Measurements from ENCODE around the gene DNHD1.
A peak's percentile ranks its signal among the peaks of the same experiment; 100 is the strongest.

Gene DNHD1

GRCh38 chr11:6473451-6474412 is 23.3 kb upstream of the DNHD1 start, which contains the start of gene TRIM3:
TRIM3 (minus strand) TSS chr11:6473941; CDS start chr11:6465695, 8,246 bp downstream.
- Mint-ChIP-seq H3K27ac (peak within 1 kb of the TSS; percentile 83 to 85), H3K4me3 (peak within 1 kb of the TSS; percentile 87 to 90), H3K9me3 (no peaks in the 10 kb centered on the region), H3K27me3 (no peaks in the 10 kb centered on the region), H3K4me1 (peaks cover 22% of the 10 kb centered on the region)
- ATAC-seq (peak; percentile 72), DNase-seq (peak; percentile 38 to 45)

- DNase-seq (no peak), ATAC-seq (no peak)
- Mint-ChIP-seq H3K9me3 (no peaks in the 10 kb centered on the region), H3K4me3 (peak overlapping the region; percentile 79 to 84), H3K27ac (no peak overlapping the region), H3K27me3 (no peaks in the 10 kb centered on the region), H3K4me1 (peaks cover 29% of the 10 kb centered on the region)
These were observed 22.7 kb upstream of the DNHD1 start for GRCh38 chr11:6474413-6474792.

- Mint-ChIP-seq H3K27me3 (no peaks in the 10 kb centered on the region), H3K27ac (no peak overlapping the region), H3K4me3 (no peak overlapping the region), H3K4me1 (peaks cover 34% of the 10 kb centered on the region), H3K9me3 (no peaks in the 10 kb centered on the region)
- no peak for DNase-seq
- ATAC-seq = no peak
These were observed 22.1 kb upstream of the DNHD1 start for GRCh38 chr11:6474806-6475500.

- Mint-ChIP-seq H3K27ac (no peak overlapping the region), H3K4me3 (no peak overlapping the region), H3K9me3 (no peaks in the 10 kb centered on the region), H3K4me1 (peaks cover 44% of the 10 kb centered on the region), H3K27me3 (no peaks in the 10 kb centered on the region)
- ATAC-seq (no peak), DNase-seq (no peak)
These were observed 21.1 kb upstream of the DNHD1 start for GRCh38 chr11:6475936-6476335.

GRCh38 chr11:6476571-6476970 is 20.5 kb upstream of the DNHD1 start:
- H3K4me3 Mint-ChIP-seq = no peak overlapping the region
- ATAC-seq = no peak

GRCh38 chr11:6480299-6480914 is 16.7 kb upstream of the DNHD1 start:
- Mint-ChIP-seq H3K27me3 (no peaks in the 10 kb centered on the region), H3K4me3 (peak overlapping the region; percentile 90 to 93), H3K9me3 (no peaks in the 10 kb centered on the region), H3K27ac (peak overlapping the region; percentile 97 to 98), H3K4me1 (peaks cover 41% of the 10 kb centered on the region)
- ATAC-seq = no peak
- DNase-seq = no peak

More at GRCh38 chr11:6476571-6476970, 20.5 kb upstream of the DNHD1 start:
- no peaks in the 10 kb centered on the region for H3K27me3 Mint-ChIP-seq
- DNase-seq = no peak
- H3K27ac Mint-ChIP-seq = no peak overlapping the region
- peaks cover 47% of the 10 kb centered on the region for H3K4me1 Mint-ChIP-seq
- H3K9me3 Mint-ChIP-seq = no peaks in the 10 kb centered on the region

GRCh38 chr11:6481012-6481923 is 15.8 kb upstream of the DNHD1 start, which contains the start of the genes ARFIP2 and TIMM10B:
ARFIP2 (minus strand) TSS chr11:6481331; CDS start chr11:6480421, 910 bp downstream.
TIMM10B (plus strand) TSS chr11:6481501; CDS start chr11:6481517, 16 bp downstream.
- Mint-ChIP-seq H3K9me3 (no peaks in the 10 kb centered on the region), H3K27me3 (no peaks in the 10 kb centered on the region), H3K4me3 (peak within 1 kb of the TSS; percentile 90 to 93), H3K4me1 (peaks cover 41% of the 10 kb centered on the region), H3K27ac (peak within 1 kb of the TSS; percentile 97 to 98)
- ATAC-seq (peak; percentile 99), DNase-seq (peak; percentile 92 to 97)

- H3K27ac Mint-ChIP-seq = peak overlapping the region; percentile 74 to 98
These were observed 15.2 kb upstream of the DNHD1 start for GRCh38 chr11:6481924-6482275.

GRCh38 chr11:6482441-6482840 is 14.6 kb upstream of the DNHD1 start:
- no peaks in the 10 kb centered on the region for H3K9me3 Mint-ChIP-seq
- H3K4me1 Mint-ChIP-seq = peaks cover 41% of the 10 kb centered on the region
- H3K27me3 Mint-ChIP-seq = no peaks in the 10 kb centered on the region
- DNase-seq = no peak
- H3K4me3 Mint-ChIP-seq = peak overlapping the region; percentile 90 to 93
- H3K27ac Mint-ChIP-seq = peak overlapping the region in 1 of 2 donors; percentile 62
- no peak for ATAC-seq

More at GRCh38 chr11:6481924-6482275, 15.2 kb upstream of the DNHD1 start:
- ATAC-seq (no peak), DNase-seq (no peak)
- Mint-ChIP-seq H3K4me1 (peaks cover 41% of the 10 kb centered on the region), H3K4me3 (peak overlapping the region; percentile 90 to 93), H3K27me3 (no peaks in the 10 kb centered on the region), H3K9me3 (no peaks in the 10 kb centered on the region)

- Mint-ChIP-seq H3K4me3 (peak overlapping the region; percentile 90 to 93), H3K27ac (no peak overlapping the region), H3K27me3 (no peaks in the 10 kb centered on the region), H3K9me3 (no peaks in the 10 kb centered on the region), H3K4me1 (peaks cover 41% of the 10 kb centered on the region)
- no peak for DNase-seq
- ATAC-seq = no peak
These were observed 14.1 kb upstream of the DNHD1 start for GRCh38 chr11:6483015-6483414.

- ATAC-seq (no peak), DNase-seq (no peak)
- Mint-ChIP-seq H3K27ac (no peak overlapping the region), H3K9me3 (no peaks in the 10 kb centered on the region), H3K4me3 (no peak overlapping the region), H3K4me1 (peaks cover 25% of the 10 kb centered on the region), H3K27me3 (no peaks in the 10 kb centered on the region)
These were observed 11.4 kb upstream of the DNHD1 start for GRCh38 chr11:6485661-6486060.

GRCh38 chr11:6486256-6486655 is 10.8 kb upstream of the DNHD1 start:
- H3K9me3 Mint-ChIP-seq = no peaks in the 10 kb centered on the region
- no peak for DNase-seq
- no peak for ATAC-seq
- H3K27me3 Mint-ChIP-seq = no peaks in the 10 kb centered on the region
- no peak overlapping the region for H3K4me3 Mint-ChIP-seq
- H3K27ac Mint-ChIP-seq = no peak overlapping the region
- peaks cover 20% of the 10 kb centered on the region for H3K4me1 Mint-ChIP-seq

- Mint-ChIP-seq H3K27me3 (no peaks in the 10 kb centered on the region), H3K9me3 (no peaks in the 10 kb centered on the region), H3K27ac (no peak overlapping the region), H3K4me1 (peaks cover 20% of the 10 kb centered on the region), H3K4me3 (no peak overlapping the region)
- DNase-seq (no peak), ATAC-seq (no peak)
These were observed 10.1 kb upstream of the DNHD1 start for GRCh38 chr11:6486938-6487337.

- H3K4me1 Mint-ChIP-seq = peaks cover 9% of the 10 kb centered on the region
- ATAC-seq (no peak), DNase-seq (no peak)
- H3K4me3 Mint-ChIP-seq = no peak overlapping the region
- H3K27ac Mint-ChIP-seq = no peak overlapping the region
- no peaks in the 10 kb centered on the region for H3K27me3 Mint-ChIP-seq
- H3K9me3 Mint-ChIP-seq = no peaks in the 10 kb centered on the region
These were observed 8.7 kb upstream of the DNHD1 start for GRCh38 chr11:6488342-6488741.

GRCh38 chr11:6488821-6489220 is 8.3 kb upstream of the DNHD1 start:
- H3K4me3 Mint-ChIP-seq = no peak overlapping the region

More at GRCh38 chr11:6488821-6489220, 8.3 kb upstream of the DNHD1 start:
- Mint-ChIP-seq H3K27me3 (no peaks in the 10 kb centered on the region), H3K9me3 (no peaks in the 10 kb centered on the region), H3K27ac (no peak overlapping the region), H3K4me1 (peaks cover 5% of the 10 kb centered on the region)
- ATAC-seq (no peak), DNase-seq (no peak)
